ENCODE results near the gene CAMKV.

GRCh38 chr3:49841126-49841696 is 28.5 kb downstream of the CAMKV start:
- TF ChIP-seq CTCF (IDR thresholded peaks at IDR 0.05; ENCODE audit: insufficient read depth, low read depth, low read length) (peak; percentile 24), EZH2 (IDR thresholded peaks at IDR 0.05; ENCODE audit: insufficient read depth, low read length) (no peak)

Measured in astrocyte (in vitro differentiated cells and primary cell).